ENCODE data around the gene PDE4D. TPM values are rescaled to one million over a fixed set of nuclear protein-coding genes. Genes with fewer than 3 reads are reported as not detected.
A peak's percentile ranks its signal among the peaks of the same experiment; 100 is the strongest.

Gene PDE4D
- total RNA-seq, 1 donor from 2014 or later, result 6.8 TPM

DNA sequence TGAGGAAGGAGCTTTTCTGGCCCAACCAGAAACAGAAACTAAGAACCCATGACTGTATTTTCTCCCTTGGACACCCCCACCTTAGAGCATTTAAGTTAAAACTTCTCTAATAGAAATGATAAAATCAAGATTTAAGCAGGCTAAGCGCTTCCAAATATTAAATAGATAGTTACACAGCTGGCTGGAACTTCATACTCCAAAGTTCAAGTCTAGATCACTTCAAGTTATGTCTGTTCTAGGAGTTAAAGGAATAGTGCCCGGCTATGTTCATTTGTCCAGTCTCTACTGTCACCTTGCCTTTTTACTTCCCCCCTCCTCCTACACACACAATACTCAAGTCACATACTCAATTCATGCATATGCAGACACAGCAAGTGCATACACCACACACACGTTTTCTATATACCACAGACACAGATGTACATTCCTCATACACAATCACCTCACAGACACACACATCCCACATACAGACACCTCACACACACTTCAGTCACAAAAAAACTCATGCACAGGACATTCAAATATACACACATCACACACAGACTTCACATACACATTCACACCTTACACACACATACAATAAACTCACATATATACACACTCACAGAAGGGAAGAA is 237.7 kb downstream of the PDE4D start:
- TF ChIP-seq CTCF (IDR thresholded peaks at IDR 0.05; ENCODE audit: insufficient read depth, low read length, severe bottlenecking), result no peak
- no peak for DNase-seq (ENCODE audit: low read depth)
- Histone ChIP-seq H3K36me3 (ENCODE audit: control insufficient read depth, insufficient read depth, low read length) (no peaks in the 10 kb centered on the region), H3K27me3 (ENCODE audit: control insufficient read depth, insufficient read depth, low read length) (no peaks in the 10 kb centered on the region), H3K4me3 (ENCODE audit: low read depth, low read length) (no peak overlapping the region)
- FAIRE-seq, result no peak

DNA sequence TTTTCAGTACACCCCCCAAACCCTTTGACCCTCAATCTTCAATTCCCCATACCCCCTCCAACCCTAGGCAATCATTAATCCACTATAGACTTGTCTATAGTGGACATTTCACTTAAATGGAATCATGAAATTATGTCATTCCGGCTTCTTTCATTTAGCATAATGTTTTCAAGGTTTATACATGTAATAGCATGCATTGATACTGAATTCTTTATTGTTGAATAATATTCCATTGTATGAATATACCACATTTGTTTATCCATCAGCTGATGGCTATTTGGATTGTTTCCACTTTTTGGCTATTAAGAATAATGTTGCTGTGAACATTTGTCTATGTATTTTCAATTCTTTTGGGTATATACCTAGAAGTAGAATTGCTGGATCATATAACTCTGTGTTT is 238.8 kb downstream of the PDE4D start:
- Histone ChIP-seq H3K4me3 (ENCODE audit: low read depth, low read length) (no peak overlapping the region), H3K36me3 (ENCODE audit: control insufficient read depth, insufficient read depth, low read length) (no peaks in the 10 kb centered on the region), H3K27me3 (ENCODE audit: control insufficient read depth, insufficient read depth, low read length) (no peaks in the 10 kb centered on the region)
- TF ChIP-seq CTCF (IDR thresholded peaks at IDR 0.05; ENCODE audit: insufficient read depth, low read length, severe bottlenecking), result no peak
- DNase-seq (ENCODE audit: low read depth), result peak; percentile 83
- no peak for FAIRE-seq

- no peaks in the 10 kb centered on the region for H3K27me3 ChIP-seq (ENCODE audit: control insufficient read depth, insufficient read depth, low read length)
- H3K4me3 ChIP-seq (ENCODE audit: low read depth, low read length), result no peak overlapping the region
- TF ChIP-seq CTCF (IDR thresholded peaks at IDR 0.05; ENCODE audit: insufficient read depth, low read length, severe bottlenecking), result no peak
- FAIRE-seq (no peak), DNase-seq (ENCODE audit: low read depth) (no peak)
- no peaks in the 10 kb centered on the region for H3K36me3 ChIP-seq (ENCODE audit: control insufficient read depth, insufficient read depth, low read length)
Observed at GRCh38 chr5:59652449-59652848, 241.1 kb downstream of the PDE4D start.

DNA sequence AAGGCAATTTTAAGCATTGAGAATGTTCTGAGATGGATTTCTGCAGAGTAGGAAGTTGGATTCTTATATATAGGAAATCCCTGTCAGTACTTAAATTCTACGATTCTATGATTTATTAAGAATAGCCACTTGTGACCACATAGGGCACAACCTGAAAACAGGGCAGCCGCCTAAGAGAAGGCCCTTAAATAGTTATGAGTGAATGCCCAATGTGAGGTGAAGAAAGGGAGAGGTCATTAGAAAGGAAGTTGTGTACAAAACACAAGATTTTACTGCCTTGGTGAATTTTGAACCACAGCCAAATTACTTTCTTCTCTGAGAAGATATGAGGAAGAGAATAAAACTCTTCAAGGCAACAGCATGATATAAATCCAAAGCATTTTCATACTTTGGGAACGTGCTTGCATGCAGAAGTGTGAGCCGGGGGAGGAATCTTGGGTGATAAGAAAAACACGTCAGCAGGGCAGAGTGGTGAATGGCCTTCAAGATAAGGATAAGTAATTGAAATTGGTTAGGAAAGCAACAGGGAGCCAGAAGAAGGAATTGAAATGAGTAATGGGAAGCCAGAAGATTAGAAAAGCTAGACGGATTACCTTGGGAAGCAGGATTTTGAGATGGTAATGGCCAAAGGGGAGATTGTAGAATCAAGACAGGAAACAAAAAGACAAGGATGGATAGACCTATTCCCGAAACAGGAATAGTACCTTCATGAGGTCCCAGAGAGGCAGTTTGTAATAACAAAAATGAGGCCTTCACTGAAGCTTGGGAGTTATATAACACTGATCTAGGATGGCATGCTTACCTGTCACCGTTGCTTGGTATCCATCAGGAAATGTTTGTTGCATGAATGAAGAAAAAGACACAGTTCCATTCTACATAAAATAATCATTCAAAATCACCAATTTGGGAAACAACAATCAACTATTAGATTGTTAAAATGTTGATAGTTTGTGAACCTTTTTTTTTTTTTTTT is 244.3 kb downstream of the PDE4D start:
- DNase-seq (ENCODE audit: low read depth) (no peak), FAIRE-seq (no peak)
- no peak for TF ChIP-seq CTCF (IDR thresholded peaks at IDR 0.05; ENCODE audit: insufficient read depth, low read length, severe bottlenecking)
- H3K4me3 ChIP-seq (ENCODE audit: low read depth, low read length), result no peak overlapping the region
- H3K36me3 ChIP-seq (ENCODE audit: control insufficient read depth, insufficient read depth, low read length), result no peaks in the 10 kb centered on the region
- no peaks in the 10 kb centered on the region for H3K27me3 ChIP-seq (ENCODE audit: control insufficient read depth, insufficient read depth, low read length)

- FAIRE-seq (no peak), DNase-seq (ENCODE audit: low read depth) (no peak)
- no peak overlapping the region for H3K4me3 ChIP-seq (ENCODE audit: low read depth, low read length)
- no peak for TF ChIP-seq CTCF (IDR thresholded peaks at IDR 0.05; ENCODE audit: insufficient read depth, low read length, severe bottlenecking)
- no peaks in the 10 kb centered on the region for H3K36me3 ChIP-seq (ENCODE audit: control insufficient read depth, insufficient read depth, low read length)
- no peaks in the 10 kb centered on the region for H3K27me3 ChIP-seq (ENCODE audit: control insufficient read depth, insufficient read depth, low read length)
Observed at GRCh38 chr5:59648038-59648831, 245.3 kb downstream of the PDE4D start.

Measured in bronchial epithelial cell (primary cell).